NB4 (cell line): ENCODE measurements around the gene C19orf85.

Experiments
- TF ChIP-seq, protein P1 (sequence below): IDR thresholded peaks from one replicate; pipeline ENCODE4 v1.5.1; 2012; ENCODE audit warnings: low read depth, low read length
- TF ChIP-seq, protein P2 (sequence below): IDR thresholded peaks from 2 replicates; pipeline ENCODE4 v1.6.1; 2011; ENCODE audit warnings: low read depth, low read length

DNA sequence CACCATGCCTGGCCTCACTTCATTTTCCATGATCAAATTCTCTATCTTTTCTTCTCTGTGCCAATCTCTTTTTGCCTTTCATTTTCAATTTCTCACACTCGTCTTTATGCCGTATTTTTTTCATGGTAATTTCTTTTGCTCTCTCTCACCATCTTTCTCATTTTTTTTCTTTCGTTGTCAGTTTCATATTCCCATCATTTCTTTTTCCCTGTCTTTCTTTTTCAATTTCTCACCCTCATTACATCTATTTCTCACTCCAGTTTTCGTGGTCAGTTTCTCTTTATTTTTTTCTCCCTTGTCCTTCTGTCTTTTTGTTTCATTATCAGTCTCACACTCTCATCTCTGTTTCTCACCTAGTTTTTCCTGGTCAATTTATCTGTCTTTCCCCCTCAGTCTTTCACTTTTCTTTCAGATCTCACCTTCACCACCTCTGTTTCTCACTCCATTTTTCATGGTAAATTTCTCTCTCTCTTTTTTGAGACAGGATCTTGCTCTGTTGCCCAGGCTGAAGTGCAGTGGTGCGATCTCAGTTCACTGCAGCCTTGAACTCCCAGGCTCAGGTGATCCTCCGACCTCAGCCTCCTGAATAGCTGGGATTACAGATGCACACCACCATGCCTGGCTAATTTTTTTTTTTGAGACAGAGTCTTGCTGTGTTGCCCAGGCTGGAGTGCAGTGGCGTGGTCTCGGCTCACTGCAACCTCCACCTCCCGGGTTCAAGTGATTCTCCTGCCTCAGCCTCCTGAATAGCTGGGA is 37.8 kb upstream of the C19orf85 start:
- TF ChIP-seq, protein P1, sequence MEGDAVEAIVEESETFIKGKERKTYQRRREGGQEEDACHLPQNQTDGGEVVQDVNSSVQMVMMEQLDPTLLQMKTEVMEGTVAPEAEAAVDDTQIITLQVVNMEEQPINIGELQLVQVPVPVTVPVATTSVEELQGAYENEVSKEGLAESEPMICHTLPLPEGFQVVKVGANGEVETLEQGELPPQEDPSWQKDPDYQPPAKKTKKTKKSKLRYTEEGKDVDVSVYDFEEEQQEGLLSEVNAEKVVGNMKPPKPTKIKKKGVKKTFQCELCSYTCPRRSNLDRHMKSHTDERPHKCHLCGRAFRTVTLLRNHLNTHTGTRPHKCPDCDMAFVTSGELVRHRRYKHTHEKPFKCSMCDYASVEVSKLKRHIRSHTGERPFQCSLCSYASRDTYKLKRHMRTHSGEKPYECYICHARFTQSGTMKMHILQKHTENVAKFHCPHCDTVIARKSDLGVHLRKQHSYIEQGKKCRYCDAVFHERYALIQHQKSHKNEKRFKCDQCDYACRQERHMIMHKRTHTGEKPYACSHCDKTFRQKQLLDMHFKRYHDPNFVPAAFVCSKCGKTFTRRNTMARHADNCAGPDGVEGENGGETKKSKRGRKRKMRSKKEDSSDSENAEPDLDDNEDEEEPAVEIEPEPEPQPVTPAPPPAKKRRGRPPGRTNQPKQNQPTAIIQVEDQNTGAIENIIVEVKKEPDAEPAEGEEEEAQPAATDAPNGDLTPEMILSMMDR, result no peak
- TF ChIP-seq, protein P2, sequence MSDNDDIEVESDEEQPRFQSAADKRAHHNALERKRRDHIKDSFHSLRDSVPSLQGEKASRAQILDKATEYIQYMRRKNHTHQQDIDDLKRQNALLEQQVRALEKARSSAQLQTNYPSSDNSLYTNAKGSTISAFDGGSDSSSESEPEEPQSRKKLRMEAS, result no peak
